Smooth muscle cell (in vitro differentiated cells): ENCODE results near the gene COL2A1. TPM values are rescaled to one million over a fixed set of nuclear protein-coding genes. Genes with fewer than 3 reads are reported as not detected.

Experiments used
- DNase-seq: peaks from one replicate; lab custom pipeline; 2025; ENCODE audit not compliant: unreplicated experiment; lab: John Stamatoyannopoulos, UW
- H2AFZ ChIP-seq: fragments of 200-600 bp; sonication (generic); 2 replicates; pipeline ENCODE4 v1.6.0; 2016; ENCODE audit warnings: antibody characterized with exemption, low read depth, mild to moderate bottlenecking
- H3F3A ChIP-seq: fragments of 200-600 bp; sonication (generic); 2 replicates; pipeline ENCODE4 v1.6.0; 2017; ENCODE audit warnings: antibody characterized with exemption, low read depth
- H3K27ac ChIP-seq: fragments of 200-600 bp; sonication (generic); 2 replicates; pipeline ENCODE4 v1.5.1; 2016; ENCODE audit warnings: low read depth, mild to moderate bottlenecking
- H3K27me3 ChIP-seq: fragments of 200-600 bp; sonication (generic); 2 replicates; pipeline ENCODE4 v1.6.1; 2016; ENCODE audit warnings: low read depth, mild to moderate bottlenecking
- H3K36me3 ChIP-seq: fragments of 200-600 bp; sonication (generic); 2 replicates; pipeline ENCODE4 v1.5.1; 2016; ENCODE audit warnings: low read depth
- H3K4me1 ChIP-seq: fragments of 200-600 bp; sonication (generic); 2 replicates; pipeline ENCODE4 v1.5.1; 2016; ENCODE audit warnings: low read depth
- H3K4me2 ChIP-seq: fragments of 200-600 bp; sonication (generic); 2 replicates; pipeline ENCODE4 v1.6.0; 2016; ENCODE audit warnings: mild to moderate bottlenecking
- H3K4me3 ChIP-seq: fragments of 200-600 bp; sonication (generic); 2 replicates; pipeline ENCODE4 v1.5.1; 2016; ENCODE audit warnings: mild to moderate bottlenecking
- H3K79me2 ChIP-seq: fragments of 200-600 bp; sonication (generic); 2 replicates; pipeline ENCODE4 v1.6.0; 2016; ENCODE audit warnings: low read depth, mild to moderate bottlenecking
- H3K9ac ChIP-seq: fragments of 200-600 bp; sonication (generic); 2 replicates; pipeline ENCODE4 v1.6.0; 2016; ENCODE audit warnings: low read depth
- H3K9me3 ChIP-seq: fragments of 200-600 bp; sonication (generic); replicated peaks from 2 replicates; pipeline ENCODE4 v1.5.1; 2016; ENCODE audit warnings: low read depth
- H4K20me1 ChIP-seq: fragments of 200-600 bp; sonication (generic); 2 replicates; pipeline ENCODE4 v1.6.0; 2016; ENCODE audit warnings: low read depth
- WGBS: methylation state at CpG from one replicate; pipeline ENCODE4 v1.1.7; 2016; ENCODE audit warnings: low lambda C conversion rate; 5-methylcytosine and 5-hydroxymethylcytosine counted together
- polyA plus RNA-seq: library from polyadenylated mRNA; unstranded; fragments of >200 nt; fragmentation: Nextera tagmentation; extraction: Ambion mirVana; gene quantifications from 2 replicates; pipeline ENCODE4 v1.2.1, GENCODE V29; 2016
- total RNA-seq: library from RNA; depleted of rRNA; stranded (reverse); fragments of >200 nt; gene quantifications from 2 replicates; pipeline ENCODE4 v1.2.3, GENCODE V29; 2014
- TF ChIP-seq, protein P1 (sequence below): fragments of 200-600 bp; sonication (generic); IDR thresholded peaks from 2 replicates; pipeline ENCODE4 v1.5.1; 2017; ENCODE audit warnings: borderline replicate concordance, mild to moderate bottlenecking, antibody characterized with exemption; ENCODE audit not compliant: insufficient read depth, poor library complexity, severe bottlenecking

The COL2A1 gene
- total and polyA plus RNA-seq, 2 experiments from 2014 or later, result 1.6 to 8.6 TPM

DNA sequence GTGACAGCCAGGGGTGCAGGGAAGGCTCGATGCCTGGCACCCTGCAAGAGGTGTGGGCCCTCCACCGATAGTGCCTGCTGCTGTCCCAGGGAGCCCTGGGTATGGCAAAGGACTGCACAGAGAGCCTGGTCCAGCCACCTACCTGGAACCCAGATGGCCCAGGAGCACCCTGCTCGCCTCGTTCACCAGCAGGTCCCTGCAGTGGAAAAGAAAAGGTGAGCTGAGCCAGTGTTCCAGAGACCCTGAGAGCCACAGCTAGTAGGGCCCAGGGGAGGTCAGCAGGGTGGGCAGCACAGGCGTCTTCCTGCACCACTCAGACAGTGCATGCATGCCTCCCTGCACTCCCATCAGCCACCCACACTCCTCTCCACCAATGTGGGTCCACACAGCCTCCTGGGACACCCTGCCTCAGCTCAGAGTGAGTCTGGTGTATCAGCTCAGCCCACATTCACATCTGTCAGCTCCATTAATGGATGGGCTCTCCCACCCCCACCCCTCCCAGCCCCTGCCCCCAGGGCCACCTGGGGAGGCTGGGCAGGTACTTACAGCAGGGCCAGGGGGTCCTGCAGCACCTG lies 20.6 kb downstream of the COL2A1 start:
- H3F3A ChIP-seq, result no peaks in the 10 kb centered on the region
- no peaks in the 10 kb centered on the region for H4K20me1 ChIP-seq
- DNase-seq, result no peak
- no peak overlapping the region for H2AFZ ChIP-seq
- 94% methylated on average over 5 of the region's 5 CpGs for WGBS
- no peaks in the 10 kb centered on the region for H3K9me3 ChIP-seq
- H3K4me2 ChIP-seq, result no peak overlapping the region
- no peaks in the 10 kb centered on the region for H3K27me3 ChIP-seq
- H3K9ac ChIP-seq, result no peak overlapping the region
- TF ChIP-seq, protein P1, sequence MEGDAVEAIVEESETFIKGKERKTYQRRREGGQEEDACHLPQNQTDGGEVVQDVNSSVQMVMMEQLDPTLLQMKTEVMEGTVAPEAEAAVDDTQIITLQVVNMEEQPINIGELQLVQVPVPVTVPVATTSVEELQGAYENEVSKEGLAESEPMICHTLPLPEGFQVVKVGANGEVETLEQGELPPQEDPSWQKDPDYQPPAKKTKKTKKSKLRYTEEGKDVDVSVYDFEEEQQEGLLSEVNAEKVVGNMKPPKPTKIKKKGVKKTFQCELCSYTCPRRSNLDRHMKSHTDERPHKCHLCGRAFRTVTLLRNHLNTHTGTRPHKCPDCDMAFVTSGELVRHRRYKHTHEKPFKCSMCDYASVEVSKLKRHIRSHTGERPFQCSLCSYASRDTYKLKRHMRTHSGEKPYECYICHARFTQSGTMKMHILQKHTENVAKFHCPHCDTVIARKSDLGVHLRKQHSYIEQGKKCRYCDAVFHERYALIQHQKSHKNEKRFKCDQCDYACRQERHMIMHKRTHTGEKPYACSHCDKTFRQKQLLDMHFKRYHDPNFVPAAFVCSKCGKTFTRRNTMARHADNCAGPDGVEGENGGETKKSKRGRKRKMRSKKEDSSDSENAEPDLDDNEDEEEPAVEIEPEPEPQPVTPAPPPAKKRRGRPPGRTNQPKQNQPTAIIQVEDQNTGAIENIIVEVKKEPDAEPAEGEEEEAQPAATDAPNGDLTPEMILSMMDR, result no peak
- no peak overlapping the region for H3K4me3 ChIP-seq
- H3K36me3 ChIP-seq, result no peaks in the 10 kb centered on the region
- H3K27ac ChIP-seq, result no peak overlapping the region
- H3K4me1 ChIP-seq, result peaks cover 6% of the 10 kb centered on the region
- no peaks in the 10 kb centered on the region for H3K79me2 ChIP-seq

- Histone ChIP-seq H3K79me2 (no peaks in the 10 kb centered on the region), H3K9me3 (no peaks in the 10 kb centered on the region), H3K4me3 (no peak overlapping the region), H3K4me1 (no peaks in the 10 kb centered on the region), H3K27ac (no peak overlapping the region), H2AFZ (no peak overlapping the region), H3K27me3 (no peaks in the 10 kb centered on the region), H3K36me3 (no peaks in the 10 kb centered on the region), H3K9ac (no peak overlapping the region), H3F3A (no peaks in the 10 kb centered on the region), H4K20me1 (no peaks in the 10 kb centered on the region), H3K4me2 (no peak overlapping the region)
- no peak for DNase-seq
- TF ChIP-seq, protein P1, result no peak
- WGBS, result 89% methylated on average over 11 of the region's 11 CpGs
These were observed 21.5 kb downstream of the COL2A1 start for GRCh38 chr12:47982770-47983169.

DNA sequence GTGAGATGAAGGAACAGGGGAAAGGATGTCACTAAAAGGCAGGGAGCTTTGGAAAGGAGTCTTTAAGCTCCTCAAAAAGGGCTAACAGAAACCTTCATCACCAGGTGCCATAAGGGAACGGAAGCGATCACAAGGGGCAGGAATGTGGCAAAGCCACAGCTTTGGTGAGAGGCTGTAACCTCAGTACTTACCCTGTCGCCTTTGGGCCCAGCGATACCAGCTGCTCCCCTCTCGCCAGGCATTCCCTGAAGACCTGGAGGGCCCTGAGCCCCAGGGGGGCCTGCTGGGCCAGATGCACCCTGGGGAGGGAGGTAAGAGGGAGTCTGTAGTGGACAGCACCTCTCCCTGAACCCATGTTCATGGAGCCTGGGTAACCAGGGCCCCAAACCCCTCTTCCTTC lies 22.0 kb downstream of the COL2A1 start:
- H4K20me1 ChIP-seq, result no peaks in the 10 kb centered on the region
- H2AFZ ChIP-seq, result no peak overlapping the region
- no peak for DNase-seq
- H3K36me3 ChIP-seq, result no peaks in the 10 kb centered on the region
- no peaks in the 10 kb centered on the region for H3K9me3 ChIP-seq
- H3K9ac ChIP-seq, result no peak overlapping the region
- TF ChIP-seq, protein P1, result no peak
- H3K4me1 ChIP-seq, result no peaks in the 10 kb centered on the region
- H3F3A ChIP-seq, result no peaks in the 10 kb centered on the region
- WGBS, result 71% methylated on average over 5 of the region's 5 CpGs
- H3K4me2 ChIP-seq, result no peak overlapping the region
- no peak overlapping the region for H3K27ac ChIP-seq
- H3K79me2 ChIP-seq, result no peaks in the 10 kb centered on the region
- no peak overlapping the region for H3K4me3 ChIP-seq
- H3K27me3 ChIP-seq, result no peaks in the 10 kb centered on the region
